ENCODE measurements around the gene PRKAG2.

The PRKAG2 gene

DNA sequence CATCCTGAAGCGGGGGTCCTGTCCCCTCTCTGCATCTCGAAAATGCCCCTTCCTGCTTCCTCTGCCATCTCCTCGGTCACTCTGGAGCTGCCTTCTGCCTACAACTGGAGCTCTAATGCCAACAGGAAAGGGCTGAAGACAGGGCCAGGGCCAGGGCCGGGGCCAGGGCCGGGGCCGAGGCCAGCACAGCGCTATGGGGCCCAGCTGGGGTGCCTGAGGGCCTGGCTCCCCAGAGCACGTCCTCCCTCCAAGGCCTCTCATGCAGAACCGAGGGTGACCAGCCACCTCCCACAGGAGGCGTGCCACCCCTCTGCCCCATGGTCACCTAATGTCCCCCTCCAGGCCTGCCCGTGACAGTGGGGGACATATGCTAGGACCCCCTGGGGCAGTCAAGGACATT, 155.7 kb downstream of the PRKAG2 start:
- no peak for DNase-seq

DNA sequence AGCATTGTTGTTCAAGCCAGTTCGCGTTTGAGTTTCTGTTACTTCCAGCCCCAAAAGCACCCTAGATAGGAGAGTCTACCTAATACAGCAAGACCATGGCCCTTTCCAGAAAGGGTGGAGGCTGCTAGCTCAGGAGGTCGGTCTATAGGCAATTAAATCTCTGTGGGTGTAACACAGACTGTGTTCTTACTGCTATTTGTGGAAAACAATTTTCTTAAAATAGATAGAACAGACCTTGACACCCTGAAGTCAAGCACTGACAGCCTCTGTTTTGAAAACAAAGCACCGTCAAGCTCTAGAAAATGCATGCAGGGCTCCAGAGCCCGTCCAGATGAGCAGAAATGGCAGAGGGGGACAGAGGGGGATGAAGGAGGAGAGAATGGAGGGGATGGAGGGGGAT, 156.6 kb downstream of the PRKAG2 start:
- no peak for DNase-seq

DNA sequence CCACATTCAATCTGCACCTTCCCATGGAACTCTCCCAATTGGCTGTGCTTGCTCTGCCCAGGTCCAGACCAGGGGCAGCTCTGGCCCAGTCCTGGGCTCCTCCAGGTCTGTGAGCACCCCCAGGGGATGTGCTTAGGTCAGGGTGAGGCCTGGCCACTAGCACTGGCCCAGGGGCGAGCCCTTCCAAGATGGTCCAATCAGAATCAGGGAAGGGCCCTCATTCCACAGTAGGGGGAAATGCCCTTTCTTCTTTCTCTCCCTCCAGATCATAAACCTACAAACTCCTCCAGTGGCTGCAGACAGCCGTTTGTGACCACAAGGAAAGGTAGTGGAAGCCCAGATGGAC, 157.0 kb downstream of the PRKAG2 start:
- no peak for DNase-seq

DNA sequence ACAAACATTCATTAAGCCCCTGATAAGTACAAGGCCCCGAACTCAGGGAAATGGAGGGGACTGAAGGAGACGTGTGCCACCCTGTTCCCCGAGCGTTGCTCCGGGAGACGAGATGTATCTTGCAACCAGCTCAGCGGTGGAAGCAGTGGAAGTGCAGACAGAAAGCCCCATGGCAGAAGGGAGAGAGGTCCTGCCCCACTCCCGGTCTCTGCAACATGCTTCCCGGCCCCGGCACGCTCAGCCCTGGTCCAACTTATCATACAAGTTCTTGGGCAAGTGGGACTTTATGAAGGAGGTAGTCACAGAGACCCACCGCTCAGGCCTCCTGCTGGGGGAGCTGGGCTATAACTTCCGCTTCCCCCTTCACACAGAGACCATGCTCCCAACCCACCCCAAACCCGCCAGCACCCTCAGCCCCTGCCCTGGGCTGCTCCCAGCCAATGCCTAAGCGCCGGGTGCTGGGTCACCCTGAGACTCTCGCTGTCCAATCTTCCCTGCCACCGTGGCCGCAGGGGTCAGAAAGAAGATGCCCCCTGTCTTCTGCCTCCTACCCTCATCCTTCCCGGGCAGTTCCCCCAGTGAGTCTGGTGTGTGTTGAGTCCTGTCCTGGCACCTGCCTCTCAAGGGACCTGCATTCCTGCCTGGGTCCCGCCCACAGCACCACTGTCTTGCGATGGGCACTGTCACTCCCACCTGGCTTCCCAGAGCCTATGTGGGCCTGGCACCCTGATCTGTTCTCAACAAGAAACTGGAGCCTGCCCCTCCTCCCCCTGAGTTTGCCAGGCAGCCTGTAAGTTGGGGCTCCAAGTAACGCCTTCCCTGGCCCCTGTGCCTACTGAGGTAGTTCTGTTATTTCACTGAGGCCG, 157.7 kb downstream of the PRKAG2 start:
- no peak for DNase-seq

DNA sequence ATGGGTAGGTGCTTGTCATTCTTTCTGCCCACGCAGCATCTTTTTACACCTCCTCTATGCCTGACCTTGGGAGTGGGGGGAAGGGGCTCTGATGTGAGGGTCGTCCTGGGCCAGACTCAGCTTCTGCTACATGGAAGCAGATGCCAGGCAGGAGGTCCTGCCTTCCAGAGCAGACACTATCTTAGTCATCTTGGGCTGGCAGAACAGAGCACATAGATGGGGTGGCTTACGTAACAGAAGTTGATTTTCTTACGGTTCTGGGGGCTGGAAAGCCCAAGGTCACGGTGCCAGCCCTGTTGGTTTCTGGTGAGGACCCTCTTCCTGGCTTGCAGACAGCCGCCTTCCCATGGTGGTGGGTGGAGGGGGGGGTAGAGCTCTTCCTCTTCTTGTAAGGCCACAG, 159.0 kb downstream of the PRKAG2 start:
- no peak for DNase-seq

DNA sequence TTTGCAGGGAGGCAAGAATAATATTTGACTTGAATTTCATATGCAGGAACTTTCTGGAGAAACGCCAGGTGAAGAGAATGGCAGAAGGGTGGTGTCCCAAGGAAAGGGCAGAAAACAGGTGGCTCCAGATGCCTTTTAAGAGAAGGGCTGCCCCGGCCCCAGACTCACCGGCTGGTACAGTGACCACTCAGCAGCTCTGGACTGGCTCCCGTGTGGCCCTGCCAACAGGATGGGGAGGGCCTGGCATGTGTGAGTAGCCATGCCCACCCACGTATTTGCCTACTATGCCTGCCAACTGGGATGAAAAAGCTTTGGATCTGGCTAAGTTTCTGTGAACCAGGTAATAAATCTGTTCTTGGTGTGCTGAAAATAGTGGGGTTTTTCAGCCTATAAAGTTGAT, 159.5 kb downstream of the PRKAG2 start:
- DNase-seq, result no peak

DNA sequence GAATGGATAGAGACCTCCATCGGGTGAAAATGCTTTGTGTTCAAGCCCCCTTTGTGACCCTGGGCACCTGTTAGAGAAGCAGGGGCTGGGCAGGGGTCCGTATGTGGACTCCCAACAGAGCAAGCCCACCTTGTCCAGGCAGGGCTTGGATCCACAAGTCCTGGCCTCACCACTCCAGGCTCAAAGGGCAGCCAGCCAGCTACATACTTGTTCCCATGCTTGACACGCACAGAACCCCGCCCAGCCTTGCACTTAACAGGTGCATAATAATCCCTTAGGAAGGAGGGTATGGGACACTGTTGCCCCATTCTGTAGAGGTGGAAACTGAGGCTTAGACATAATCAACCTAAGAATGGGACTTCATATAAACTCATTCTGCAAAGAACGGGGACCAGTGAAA, 160.6 kb downstream of the PRKAG2 start:
- no peak for DNase-seq

DNA sequence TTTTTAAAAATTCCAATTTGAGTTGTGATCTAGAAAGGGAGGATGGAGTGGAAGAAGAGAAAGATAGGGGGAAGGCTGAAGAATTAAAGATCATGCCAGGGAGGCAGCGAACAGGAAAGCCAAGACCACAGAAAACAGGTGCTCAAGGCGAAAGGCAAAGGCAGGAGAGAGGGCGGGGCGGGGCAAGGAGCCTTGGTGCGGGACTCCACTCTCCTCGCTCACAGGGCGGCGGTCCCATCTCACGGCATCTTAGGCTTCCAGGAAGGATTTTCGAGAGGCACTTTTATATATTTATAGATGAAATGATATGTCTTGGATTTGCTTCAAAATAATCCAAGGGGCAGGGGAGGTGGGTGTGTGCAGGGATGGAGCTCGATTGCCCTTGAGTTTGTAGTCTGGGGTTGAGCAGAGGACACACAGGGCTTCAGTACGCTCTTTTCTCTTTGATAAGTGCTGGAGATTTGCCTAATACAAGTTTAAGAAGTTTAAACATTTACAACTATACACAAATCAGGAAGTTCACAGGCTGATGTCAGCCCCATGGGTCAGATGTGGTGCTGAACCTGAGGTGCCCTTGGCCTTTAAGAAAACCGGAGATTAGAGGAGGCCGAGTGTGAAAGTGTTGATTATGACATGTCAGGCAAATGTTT, 161.1 kb downstream of the PRKAG2 start:
- no peak for DNase-seq

DNA sequence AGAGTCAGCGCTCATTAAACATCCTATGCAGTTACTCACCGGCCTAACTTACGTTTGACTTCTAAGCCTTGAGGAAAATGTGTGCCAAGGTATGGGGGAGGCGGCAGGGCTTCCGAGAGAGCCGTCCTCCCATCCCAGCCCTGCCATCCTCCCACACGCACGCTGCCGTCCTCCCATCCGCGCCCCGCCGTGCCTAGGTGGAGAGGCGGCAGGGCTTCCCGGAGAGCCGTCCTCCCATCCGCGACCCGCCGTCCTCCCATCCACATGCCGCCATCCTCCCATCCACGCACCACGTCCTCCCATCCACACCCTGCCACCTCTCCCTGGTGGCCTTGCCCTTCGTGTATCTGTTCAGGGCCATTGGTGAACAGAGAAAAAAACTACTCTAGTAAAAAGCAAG, 162.7 kb downstream of the PRKAG2 start:
- DNase-seq, result no peak

DNA sequence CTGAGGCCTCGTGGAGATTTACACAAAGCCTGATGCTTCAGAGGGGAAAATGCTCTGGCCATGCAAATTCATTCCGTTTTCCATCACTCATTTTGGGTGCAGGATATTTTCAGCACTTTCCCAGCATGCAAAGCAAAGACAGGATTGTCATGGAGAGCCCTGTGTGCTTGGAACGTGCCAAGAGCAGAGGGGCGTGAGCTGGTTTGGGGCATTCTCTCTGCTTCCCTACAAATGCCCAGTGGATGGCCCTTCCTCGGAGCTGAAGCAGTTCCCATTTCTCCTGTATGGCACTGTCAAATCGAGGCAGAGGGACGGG, 164.1 kb downstream of the PRKAG2 start:
- DNase-seq, result no peak

DNA sequence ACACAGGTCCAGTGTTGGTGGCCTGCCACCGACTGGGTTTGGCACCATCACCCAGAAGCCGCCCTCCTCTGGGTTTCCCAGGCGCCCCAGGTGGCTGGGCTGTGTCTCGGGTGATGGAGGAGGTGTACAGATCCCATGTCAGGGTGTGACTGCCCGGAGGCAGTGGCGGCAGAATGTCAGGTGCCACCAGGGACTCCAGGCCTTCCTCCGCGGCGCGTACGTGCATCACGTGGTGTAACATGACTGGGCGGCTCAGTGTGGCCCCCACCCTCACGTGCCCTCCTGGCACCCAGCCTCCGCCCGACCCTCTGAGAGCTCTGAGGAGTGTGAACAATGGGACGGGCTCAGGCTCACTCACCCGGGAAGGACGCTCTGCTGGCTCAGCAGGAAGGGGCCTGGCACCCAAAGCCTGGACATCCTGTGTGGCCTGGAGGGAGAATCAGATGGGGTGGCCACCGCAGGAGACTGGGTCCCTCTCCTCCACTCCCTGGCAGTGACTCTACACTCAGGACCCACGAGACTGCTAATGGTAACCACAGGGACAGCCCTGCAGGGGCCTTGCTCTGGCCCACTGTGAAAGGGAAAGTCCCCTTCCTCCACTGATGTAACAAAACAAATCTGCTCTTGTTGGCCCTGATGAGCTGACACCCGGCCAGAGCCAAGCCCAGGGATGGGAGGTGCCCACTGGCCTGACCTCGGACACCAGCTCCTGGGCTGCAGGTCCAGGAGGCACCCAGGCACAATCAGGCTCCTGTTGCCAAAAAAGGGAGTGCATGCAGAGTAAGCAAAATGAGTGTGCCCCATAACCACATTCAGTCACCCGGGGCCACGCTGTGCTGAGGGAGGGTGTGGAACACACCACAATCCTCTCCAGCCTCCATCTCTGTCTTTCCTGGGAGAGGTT, 164.8 kb downstream of the PRKAG2 start:
- no peak for DNase-seq

DNA sequence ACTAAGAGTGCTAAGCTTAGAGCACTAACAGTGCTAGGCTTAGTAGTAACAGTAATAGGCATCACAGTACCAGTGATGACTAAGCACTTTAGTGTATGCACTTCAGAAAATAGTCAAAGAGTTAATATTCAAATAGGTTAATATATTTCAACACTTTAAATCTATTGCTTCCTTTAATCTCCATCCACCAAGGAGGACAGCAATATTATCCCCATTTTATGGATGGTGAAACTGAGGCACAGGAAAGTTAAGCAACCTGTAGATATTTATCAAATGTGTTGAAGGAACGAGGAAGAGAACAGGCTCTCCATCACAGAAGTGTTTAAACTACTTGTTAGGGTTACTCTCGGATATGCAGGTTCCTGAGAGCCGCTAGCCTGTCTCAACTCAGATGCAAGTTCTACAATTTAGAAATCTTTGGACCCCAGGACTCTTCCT, 165.5 kb downstream of the PRKAG2 start:
- no peak for DNase-seq

DNA sequence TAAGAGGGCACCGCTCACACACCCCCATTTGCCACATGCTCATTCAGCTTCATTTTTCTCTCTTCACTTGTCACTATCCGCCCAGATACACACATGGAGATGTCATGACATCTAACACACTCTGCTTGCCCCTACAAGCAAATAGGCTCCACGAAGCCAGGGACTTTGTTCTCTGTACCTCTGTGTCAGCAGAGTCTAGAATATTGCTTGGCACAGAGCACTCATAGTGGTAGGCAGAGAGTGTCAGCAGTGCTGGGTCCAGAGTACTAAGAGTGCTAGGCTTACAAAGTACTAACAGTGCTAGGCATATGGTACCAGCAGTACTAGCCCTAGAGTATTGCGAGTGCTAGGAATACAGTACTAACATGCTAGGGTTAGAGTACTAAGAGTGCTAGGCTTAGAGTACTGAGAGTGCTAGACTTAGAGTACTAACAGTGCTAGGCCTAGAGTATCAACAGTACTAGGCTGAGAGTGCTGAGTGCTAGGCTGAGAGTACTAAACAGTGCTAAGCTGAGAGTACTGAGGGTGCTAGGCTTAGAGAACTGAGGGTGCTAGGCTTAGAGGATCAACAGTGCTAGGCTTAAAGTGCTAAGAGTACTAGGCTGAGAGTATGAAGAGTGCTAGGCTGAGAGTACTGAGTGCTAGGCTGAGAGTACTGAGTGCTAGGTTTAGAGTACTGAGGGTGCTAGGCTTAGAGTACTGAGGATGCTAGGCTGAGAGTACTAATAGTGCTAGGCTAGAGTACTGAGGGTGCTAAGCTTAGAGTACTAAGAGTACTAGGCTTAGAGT, 166.1 kb downstream of the PRKAG2 start:
- DNase-seq, result no peak

DNA sequence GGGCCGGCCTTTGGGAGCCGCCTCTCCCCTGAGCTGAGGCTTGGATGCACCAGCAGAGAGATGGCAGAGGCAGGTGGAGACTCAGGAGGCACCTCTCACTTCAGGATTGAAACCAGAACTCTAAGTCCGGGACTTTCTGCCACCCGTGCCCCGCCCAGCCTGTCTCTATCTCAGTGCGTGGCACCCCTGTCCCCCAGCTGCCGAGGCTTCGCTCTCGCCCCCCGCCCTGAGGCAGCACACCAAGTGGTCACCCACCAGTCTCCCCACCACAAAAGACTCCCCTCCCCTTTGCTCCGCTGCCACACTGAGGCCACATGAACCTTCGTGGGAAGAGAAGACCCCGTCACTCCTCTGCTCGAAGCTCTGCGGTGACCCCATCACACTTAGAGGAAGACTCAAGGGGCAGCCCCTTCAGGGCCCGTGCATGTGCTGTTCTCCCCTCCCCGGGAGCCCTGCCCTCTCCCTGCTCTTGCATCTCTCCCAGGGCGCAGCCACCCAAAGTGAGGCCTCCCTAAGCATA, 166.7 kb downstream of the PRKAG2 start:
- no peak for DNase-seq

DNA sequence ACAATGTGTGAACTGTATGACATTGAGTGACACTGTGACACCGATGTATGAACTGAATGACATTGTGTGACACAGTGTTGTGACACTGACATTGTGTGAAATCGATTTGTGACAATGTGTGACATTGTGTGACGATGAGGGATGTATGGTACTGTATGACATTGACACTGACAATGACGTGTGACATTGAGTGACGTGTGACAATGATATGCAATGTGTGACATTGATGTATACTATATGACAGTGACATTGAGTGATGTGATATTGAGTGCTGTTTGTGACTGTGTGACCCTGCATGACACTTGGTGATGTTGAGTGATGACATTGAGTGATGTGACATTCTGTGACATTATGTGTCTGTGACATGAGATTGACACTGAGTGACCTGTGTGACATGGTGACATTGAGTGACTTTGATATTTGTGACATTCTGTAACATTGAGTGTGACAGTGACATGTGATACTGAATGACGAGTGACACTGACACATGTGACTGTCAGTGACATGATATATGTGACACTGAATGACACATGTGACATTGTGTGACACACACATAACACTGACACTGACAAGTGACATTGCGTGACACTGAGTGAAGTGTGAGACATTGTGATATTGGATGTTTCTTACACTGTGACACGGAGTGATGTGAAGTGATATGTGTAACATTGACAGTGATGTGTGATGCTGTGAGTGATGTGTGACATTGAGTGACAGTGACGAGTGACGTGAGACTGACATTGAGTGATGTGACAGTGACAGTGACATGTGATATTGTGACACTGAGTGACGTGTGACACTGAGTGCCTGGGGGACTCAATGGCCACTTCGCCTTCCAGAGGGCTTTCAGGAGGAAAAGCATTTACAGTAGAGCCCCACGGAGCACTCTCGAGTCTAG, 167.5 kb downstream of the PRKAG2 start:
- no peak for DNase-seq

DNA sequence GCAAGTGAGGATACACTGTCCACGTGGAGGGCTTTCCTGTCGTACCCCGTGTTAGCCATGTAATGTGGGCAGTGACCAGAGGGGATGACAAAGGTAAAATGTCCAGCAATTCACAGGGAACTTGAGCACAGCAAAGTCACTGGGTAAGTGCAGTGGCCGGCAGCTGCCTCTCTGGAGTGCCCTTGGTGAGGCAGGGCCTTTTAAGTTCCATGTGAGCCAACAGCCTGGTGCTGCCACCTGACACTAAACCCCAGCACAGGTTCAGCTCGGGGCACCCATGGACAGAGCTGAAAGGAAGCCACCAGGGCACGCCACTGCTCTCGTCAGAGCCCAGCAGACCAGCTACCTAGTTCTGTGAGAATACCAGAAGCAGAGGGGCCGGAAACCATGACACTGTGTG, 168.3 kb downstream of the PRKAG2 start:
- DNase-seq, result no peak

DNA sequence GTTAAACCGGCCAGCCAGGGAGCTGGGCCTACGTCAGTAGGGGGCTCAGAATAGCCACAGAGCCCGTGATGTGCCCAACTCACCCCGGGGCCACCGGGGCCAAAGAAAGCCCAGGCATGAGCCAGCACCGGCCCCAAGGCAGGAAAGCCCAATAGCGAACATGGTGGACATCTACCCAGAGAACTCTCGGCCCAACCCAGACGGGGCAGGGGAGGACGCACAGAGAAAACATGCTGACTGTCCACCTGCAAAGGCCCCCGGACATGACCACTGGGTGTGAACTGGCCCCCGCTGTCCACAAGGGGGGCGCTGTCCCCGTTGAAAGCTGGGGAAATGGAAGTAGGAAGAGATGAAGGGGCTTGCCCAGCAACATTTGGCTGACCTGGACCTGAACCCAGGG, 169.2 kb downstream of the PRKAG2 start:
- DNase-seq, result no peak

DNA sequence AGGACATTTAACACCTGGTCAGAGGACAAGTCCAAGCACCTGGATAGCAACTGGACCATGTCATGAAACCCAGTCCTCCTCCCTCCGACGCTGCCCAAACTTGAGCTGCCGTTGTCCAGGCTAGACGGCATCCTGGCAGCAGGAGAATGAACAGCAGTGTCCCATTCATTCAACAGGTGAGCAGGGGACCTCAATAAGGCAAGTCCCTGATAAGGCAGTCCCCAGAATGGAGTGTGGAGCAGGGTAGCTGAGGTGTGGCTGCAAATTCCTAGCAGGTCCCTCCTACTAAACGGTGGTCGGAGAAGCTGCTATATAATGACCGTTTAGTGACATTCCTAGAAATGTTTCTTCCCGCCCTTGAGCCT, 169.8 kb downstream of the PRKAG2 start:
- no peak for DNase-seq

DNA sequence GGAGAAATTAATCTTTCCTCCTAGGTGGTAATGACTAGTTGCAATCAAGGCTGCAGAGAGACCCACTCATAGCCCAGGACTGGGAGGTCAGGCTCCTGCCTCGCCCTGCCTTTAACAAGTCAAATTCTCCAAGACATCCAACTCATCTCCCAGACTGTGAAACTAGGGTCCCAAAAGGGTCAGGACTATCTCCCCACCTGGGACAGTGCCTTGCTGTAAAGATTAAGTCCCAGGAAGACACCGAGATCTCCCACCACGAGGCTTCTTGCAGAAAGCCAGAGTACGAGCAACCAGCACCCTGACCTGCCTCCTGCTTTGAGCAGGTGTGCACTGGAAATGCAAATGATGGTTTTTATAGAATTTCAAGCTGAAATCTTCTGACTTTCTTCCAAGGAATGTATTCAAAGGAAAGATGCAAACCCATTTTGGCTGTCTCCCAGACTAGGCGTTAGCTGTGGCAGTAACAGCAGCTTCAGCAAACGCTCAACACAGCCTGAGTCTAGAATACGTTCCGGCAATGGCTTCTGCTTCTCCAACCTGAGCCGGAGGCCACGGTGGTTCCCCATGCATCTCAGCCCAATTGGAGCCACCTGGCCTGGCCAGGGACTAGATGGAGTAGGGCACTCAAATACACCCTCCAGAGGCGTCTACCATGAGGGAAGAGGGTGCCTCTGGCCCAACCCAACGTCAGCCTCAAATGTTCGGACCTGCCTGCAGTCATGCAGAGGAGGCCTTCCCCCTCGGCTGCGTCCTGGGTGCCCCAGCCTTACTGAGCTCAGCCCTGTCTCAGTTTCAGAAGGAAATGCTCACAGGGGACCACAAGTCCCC, 170.4 kb downstream of the PRKAG2 start:
- no peak for DNase-seq

DNA sequence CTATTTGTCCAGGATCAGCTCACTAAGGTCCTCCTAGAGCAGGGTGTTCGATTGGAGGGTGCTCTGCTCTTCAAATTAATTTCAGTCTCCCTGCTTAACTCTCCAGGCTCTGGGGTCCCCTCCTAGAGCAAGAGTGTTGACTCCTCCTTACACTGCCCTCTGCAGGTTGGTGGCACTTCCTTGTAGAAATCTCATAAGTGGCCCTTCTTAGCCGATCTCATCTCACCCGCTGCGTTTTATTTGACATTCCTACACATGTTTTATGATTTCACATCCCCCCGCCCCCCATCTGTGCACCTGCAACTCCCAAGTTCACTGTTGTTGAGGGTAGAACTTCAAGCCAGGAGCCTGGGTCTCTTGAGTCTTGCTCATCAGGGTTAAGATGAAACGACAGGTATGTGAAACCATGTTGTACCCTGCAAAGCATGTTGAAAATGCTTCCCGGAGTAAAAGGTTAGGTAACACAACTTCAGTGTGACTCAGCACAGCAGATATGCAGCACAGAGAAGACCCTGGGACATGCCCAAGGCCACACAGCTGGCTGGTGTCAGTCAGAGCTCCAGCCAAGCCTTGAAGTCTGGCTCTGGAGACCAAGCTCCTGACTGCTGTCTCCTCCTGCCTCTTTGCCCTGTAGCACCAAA, 171.2 kb downstream of the PRKAG2 start:
- DNase-seq, result no peak
